Measurements from ENCODE around the gene CTNNAL1. TPM values are rescaled to one million over a fixed set of nuclear protein-coding genes. Genes with fewer than 3 reads are reported as not detected.

The CTNNAL1 gene
- total and polyA plus RNA-seq, 2 donors (not counting 3 experiments of a cell fraction or from before 2014, with no cell fraction given), result 29.5 to 76.2 TPM

- no TSS peak for BruUV-seq (replicated peaks)
- H4K20me1 ChIP-seq (replicated peaks; ENCODE audit: control insufficient read depth, extremely low read depth, insufficient read depth, low read length), result no peaks in the 10 kb centered on the region
- intact Hi-C loops (cut with micrococcal nuclease) (no loop called here), dilution Hi-C loops (cut with MboI; ENCODE audit: extremely low pct_ligation_motif_present, low sequenced_read_pairs) (no loop called here)
- no peak for FAIRE-seq
- H3K9ac ChIP-seq (replicated peaks; ENCODE audit: extremely low read depth, insufficient read depth, low read length), result no peak overlapping the region
- no peaks in the 10 kb centered on the region for H3K27me3 ChIP-seq (ENCODE audit: control insufficient read depth in 2 of 2, insufficient read depth in 2 of 2, low read length in 2 of 2)
- H3K79me2 ChIP-seq (ENCODE audit: control insufficient read depth, insufficient read depth, low read length), result no peaks in the 10 kb centered on the region
- ChIA-PET POLR2A (no interaction called here), CTCF (interaction anchor here (0.6 to 1.3 kb wide), 2 partner anchors 52 to 66 kb away, joined by 3 read pairs; no protein-coding TSS in a partner anchor)
- no peaks in the 10 kb centered on the region for H3K9me3 ChIP-seq (replicated peaks; ENCODE audit: control insufficient read depth, insufficient read depth, low read length)
- no peaks in the 10 kb centered on the region for H3K4me1 ChIP-seq (ENCODE audit: control insufficient read depth, extremely low read depth, insufficient read depth, low read length)
- TF ChIP-seq CTCF (IDR thresholded peaks at IDR 0.05; ENCODE audit: extremely low read depth in 1 of 2, insufficient read depth in 1 of 2, low read depth in 1 of 2, low read length in 2 of 2), result no peak
- H3K4me2 ChIP-seq (ENCODE audit: insufficient read depth, low read length), result no peak overlapping the region
- no peak overlapping the region for H3K4me3 ChIP-seq (replicated peaks in 1 of 3; ENCODE audit: insufficient read depth in 1 of 3, low read depth in 1 of 3, low read length in 3 of 3)
- H2AFZ ChIP-seq (ENCODE audit: low read depth, low read length), result no peak overlapping the region
- DNase-seq (ENCODE audit: low read depth, low spot score), result no peak
- no peak overlapping the region for H3K27ac ChIP-seq (ENCODE audit: insufficient read depth, low read depth, low read length)
- peaks cover 0 to 7% of the 10 kb centered on the region in 2 experiments for H3K36me3 ChIP-seq (ENCODE audit: control insufficient read depth in 2 of 2, extremely low read depth in 1 of 2, insufficient read depth in 2 of 2, low read length in 2 of 2)
- no peaks in the 10 kb centered on the region for H3K9me1 ChIP-seq (replicated peaks; ENCODE audit: control insufficient read depth, extremely low read depth, insufficient read depth, low read length)
Measured at GRCh38 chr9:109020581-109021511, 7.5 kb upstream of the CTNNAL1 start.

- CTCF ChIA-PET, result interaction anchor here (0.6 to 1.3 kb wide), 2 partner anchors 51 to 66 kb away, joined by 3 read pairs; no protein-coding TSS in a partner anchor
- Histone ChIP-seq H3K9me1 (replicated peaks; ENCODE audit: control insufficient read depth, extremely low read depth, insufficient read depth, low read length) (no peaks in the 10 kb centered on the region), H3K79me2 (ENCODE audit: control insufficient read depth, insufficient read depth, low read length) (no peaks in the 10 kb centered on the region), H2AFZ (ENCODE audit: low read depth, low read length) (no peak overlapping the region), H3K27me3 (ENCODE audit: control insufficient read depth in 2 of 2, insufficient read depth in 2 of 2, low read length in 2 of 2) (no peaks in the 10 kb centered on the region), H3K9me3 (replicated peaks; ENCODE audit: control insufficient read depth, insufficient read depth, low read length) (no peaks in the 10 kb centered on the region), H3K36me3 (ENCODE audit: control insufficient read depth in 2 of 2, extremely low read depth in 1 of 2, insufficient read depth in 2 of 2, low read length in 2 of 2) (peaks cover 0 to 7% of the 10 kb centered on the region in 2 experiments), H3K4me1 (ENCODE audit: control insufficient read depth, extremely low read depth, insufficient read depth, low read length) (peaks cover under 1% of the 10 kb centered on the region), H3K4me2 (ENCODE audit: insufficient read depth, low read length) (no peak overlapping the region), H3K9ac (replicated peaks; ENCODE audit: extremely low read depth, insufficient read depth, low read length) (no peak overlapping the region), H4K20me1 (replicated peaks; ENCODE audit: control insufficient read depth, extremely low read depth, insufficient read depth, low read length) (no peaks in the 10 kb centered on the region), H3K4me3 (replicated peaks in 1 of 3; ENCODE audit: insufficient read depth in 1 of 3, low read depth in 1 of 3, low read length in 3 of 3) (no peak overlapping the region), H3K27ac (ENCODE audit: insufficient read depth, low read depth, low read length) (no peak overlapping the region)
- FAIRE-seq (no peak), DNase-seq (ENCODE audit: low read depth, low spot score) (no peak)
- BruUV-seq (replicated peaks), result no TSS peak
- TF ChIP-seq JUN (IDR thresholded peaks at IDR 0.05; ENCODE audit: borderline replicate concordance, insufficient read depth, insufficient read length, low read depth) (no peak), MAX (IDR thresholded peaks at IDR 0.05; ENCODE audit: insufficient read depth, insufficient read length) (no peak), POLR2A (IDR thresholded peaks at IDR 0.05; ENCODE audit: low read depth, low read length) (no peak), GATA2 (IDR thresholded peaks at IDR 0.05; ENCODE audit: insufficient read depth, insufficient read length, low read depth, low read length) (no peak), CTCF (IDR thresholded peaks at IDR 0.05; ENCODE audit: extremely low read depth in 1 of 2, insufficient read depth in 1 of 2, low read depth in 1 of 2, low read length in 2 of 2) (no peak), EZH2 (IDR thresholded peaks at IDR 0.05; ENCODE audit: borderline replicate concordance, low read depth, low read length, severe bottlenecking) (no peak), FOS (IDR thresholded peaks at IDR 0.05; ENCODE audit: borderline replicate concordance, insufficient read depth, low read length) (no peak), MYC (IDR thresholded peaks at IDR 0.05; ENCODE audit: low read depth, low read length) (no peak), POLR2AphosphoS5 (IDR thresholded peaks at IDR 0.05; ENCODE audit: insufficient read depth, low read depth, low read length) (no peak)
- intact Hi-C loops (cut with micrococcal nuclease), result no loop called here
- dilution Hi-C loops (cut with MboI; ENCODE audit: extremely low pct_ligation_motif_present, low sequenced_read_pairs), result no loop called here
- POLR2A ChIA-PET, result no interaction called here
Measured at GRCh38 chr9:109020113-109020512, 6.8 kb upstream of the CTNNAL1 start.
